T-helper 1 cell treated with Interleukin-12 subunit alpha and Interleukin-12 subunit beta and Interleukin-4 antibody, amounts not matched to agents 30 μg/mL and 1 μg/mL, for 36 hours (primary cell): ENCODE results near the gene RNF113B.

Experiments
- H3K27ac Mint-ChIP-seq: one replicate; pipeline ENCODE4 v1.8.0; 2021; ENCODE audit warnings: mild to moderate bottlenecking, mixed read lengths
- H3K27me3 Mint-ChIP-seq: one replicate; pipeline ENCODE4 v1.8.0; 2021; ENCODE audit warnings: low read depth, mixed read lengths
- H3K36me3 Mint-ChIP-seq: one replicate; pipeline ENCODE4 v1.8.0; 2021; ENCODE audit warnings: low read depth, mixed read lengths
- H3K4me1 Mint-ChIP-seq: one replicate; pipeline ENCODE4 v1.8.0; 2021; ENCODE audit warnings: low read depth, mixed read lengths
- H3K4me3 Mint-ChIP-seq: one replicate; pipeline ENCODE4 v1.8.0; 2021; ENCODE audit warnings: mild to moderate bottlenecking, moderate library complexity, mixed read lengths
- H3K9me3 Mint-ChIP-seq: one replicate; pipeline ENCODE4 v1.8.0; 2021; ENCODE audit warnings: mixed read lengths

RNF113B gene

GRCh38 chr13:98192008-98192407, 14.9 kb upstream of the RNF113B start:
- no peaks in the 10 kb centered on the region for H3K27me3 Mint-ChIP-seq
- H3K4me1 Mint-ChIP-seq, result no peaks in the 10 kb centered on the region
- no peak overlapping the region for H3K4me3 Mint-ChIP-seq
- no peaks in the 10 kb centered on the region for H3K9me3 Mint-ChIP-seq
- no peaks in the 10 kb centered on the region for H3K36me3 Mint-ChIP-seq
- no peak overlapping the region for H3K27ac Mint-ChIP-seq

GRCh38 chr13:98190889-98191444, 13.9 kb upstream of the RNF113B start:
- Mint-ChIP-seq H3K4me1 (no peaks in the 10 kb centered on the region), H3K4me3 (no peak overlapping the region), H3K27me3 (no peaks in the 10 kb centered on the region), H3K9me3 (no peaks in the 10 kb centered on the region), H3K36me3 (no peaks in the 10 kb centered on the region), H3K27ac (no peak overlapping the region)

- Mint-ChIP-seq H3K4me3 (no peak overlapping the region), H3K4me1 (no peaks in the 10 kb centered on the region), H3K9me3 (no peaks in the 10 kb centered on the region), H3K36me3 (no peaks in the 10 kb centered on the region), H3K27me3 (no peaks in the 10 kb centered on the region), H3K27ac (no peak overlapping the region)
Measured at GRCh38 chr13:98189841-98190505, 12.9 kb upstream of the RNF113B start.

GRCh38 chr13:98188544-98189166, 11.6 kb upstream of the RNF113B start:
- H3K27me3 Mint-ChIP-seq, result no peaks in the 10 kb centered on the region
- no peak overlapping the region for H3K27ac Mint-ChIP-seq
- no peaks in the 10 kb centered on the region for H3K4me1 Mint-ChIP-seq
- no peaks in the 10 kb centered on the region for H3K36me3 Mint-ChIP-seq
- H3K9me3 Mint-ChIP-seq, result no peaks in the 10 kb centered on the region
- H3K4me3 Mint-ChIP-seq, result no peak overlapping the region

GRCh38 chr13:98187965-98188261, 10.8 kb upstream of the RNF113B start:
- H3K27ac Mint-ChIP-seq, result no peak overlapping the region
- no peak overlapping the region for H3K4me3 Mint-ChIP-seq
- H3K9me3 Mint-ChIP-seq, result no peaks in the 10 kb centered on the region
- no peaks in the 10 kb centered on the region for H3K4me1 Mint-ChIP-seq
- no peaks in the 10 kb centered on the region for H3K36me3 Mint-ChIP-seq
- no peaks in the 10 kb centered on the region for H3K27me3 Mint-ChIP-seq

- Mint-ChIP-seq H3K36me3 (no peaks in the 10 kb centered on the region), H3K27me3 (no peaks in the 10 kb centered on the region), H3K27ac (no peak overlapping the region), H3K9me3 (no peaks in the 10 kb centered on the region), H3K4me3 (no peak overlapping the region), H3K4me1 (no peaks in the 10 kb centered on the region)
Measured at GRCh38 chr13:98187155-98187964, 10.3 kb upstream of the RNF113B start.

- Mint-ChIP-seq H3K4me1 (no peaks in the 10 kb centered on the region), H3K27me3 (no peaks in the 10 kb centered on the region), H3K27ac (no peak overlapping the region), H3K4me3 (no peak overlapping the region), H3K36me3 (no peaks in the 10 kb centered on the region), H3K9me3 (no peaks in the 10 kb centered on the region)
Measured at GRCh38 chr13:98184792-98185191, 7.7 kb upstream of the RNF113B start.

GRCh38 chr13:98182589-98182988, 5.5 kb upstream of the RNF113B start:
- Mint-ChIP-seq H3K4me3 (no peak overlapping the region), H3K27ac (no peak overlapping the region), H3K9me3 (no peaks in the 10 kb centered on the region), H3K27me3 (no peaks in the 10 kb centered on the region), H3K4me1 (no peaks in the 10 kb centered on the region), H3K36me3 (no peaks in the 10 kb centered on the region)

- Mint-ChIP-seq H3K27ac (no peak overlapping the region), H3K9me3 (no peaks in the 10 kb centered on the region), H3K27me3 (no peaks in the 10 kb centered on the region), H3K36me3 (no peaks in the 10 kb centered on the region), H3K4me3 (no peak overlapping the region), H3K4me1 (no peaks in the 10 kb centered on the region)
Measured at GRCh38 chr13:98182153-98182552, 5.1 kb upstream of the RNF113B start.

GRCh38 chr13:98181111-98181815, 4.2 kb upstream of the RNF113B start:
- Mint-ChIP-seq H3K4me3 (no peak overlapping the region), H3K4me1 (no peaks in the 10 kb centered on the region), H3K27ac (no peak overlapping the region), H3K9me3 (no peaks in the 10 kb centered on the region), H3K36me3 (no peaks in the 10 kb centered on the region), H3K27me3 (no peaks in the 10 kb centered on the region)

- no peaks in the 10 kb centered on the region for H3K36me3 Mint-ChIP-seq
- H3K27me3 Mint-ChIP-seq, result no peaks in the 10 kb centered on the region
- no peak overlapping the region for H3K27ac Mint-ChIP-seq
- H3K9me3 Mint-ChIP-seq, result no peaks in the 10 kb centered on the region
- H3K4me1 Mint-ChIP-seq, result no peaks in the 10 kb centered on the region
- H3K4me3 Mint-ChIP-seq, result no peak overlapping the region
Measured at GRCh38 chr13:98180092-98180491, 3.0 kb upstream of the RNF113B start.

- no peak overlapping the region for H3K4me3 Mint-ChIP-seq
- H3K27me3 Mint-ChIP-seq, result peaks cover 4% of the 10 kb centered on the region
- H3K27ac Mint-ChIP-seq, result no peak overlapping the region
- no peaks in the 10 kb centered on the region for H3K9me3 Mint-ChIP-seq
- H3K4me1 Mint-ChIP-seq, result no peaks in the 10 kb centered on the region
- H3K36me3 Mint-ChIP-seq, result no peaks in the 10 kb centered on the region
Measured at GRCh38 chr13:98175823-98176222, 1.2 kb downstream of the RNF113B start.

- no peaks in the 10 kb centered on the region for H3K9me3 Mint-ChIP-seq
- H3K4me1 Mint-ChIP-seq, result no peaks in the 10 kb centered on the region
- H3K36me3 Mint-ChIP-seq, result no peaks in the 10 kb centered on the region
- no peak overlapping the region for H3K4me3 Mint-ChIP-seq
- H3K27me3 Mint-ChIP-seq, result peaks cover 4% of the 10 kb centered on the region
- H3K27ac Mint-ChIP-seq, result no peak overlapping the region
Measured at GRCh38 chr13:98175043-98175442, 2.0 kb downstream of the RNF113B start.

- H3K27ac Mint-ChIP-seq, result no peak overlapping the region
- H3K4me3 Mint-ChIP-seq, result no peak overlapping the region
- no peaks in the 10 kb centered on the region for H3K36me3 Mint-ChIP-seq
- H3K4me1 Mint-ChIP-seq, result no peaks in the 10 kb centered on the region
- H3K27me3 Mint-ChIP-seq, result peaks cover 7% of the 10 kb centered on the region
- no peaks in the 10 kb centered on the region for H3K9me3 Mint-ChIP-seq
Measured at GRCh38 chr13:98174307-98174706, 2.8 kb downstream of the RNF113B start.
